HG03108 (cell line): ENCODE data around the gene CEP72.
"Not testable (repeated sequence)": the region's sequence is repeated elsewhere in the genome, so short reads cannot be mapped to it uniquely, and the experiment has no call there.

Source experiments
- ATAC-seq: cut with Tn5 transposase; IDR thresholded peaks from one replicate; pipeline ENCODE4 v1.9.1; 2021; ENCODE audit warnings: moderate library complexity; ENCODE audit not compliant: unreplicated experiment

The CEP72 gene

DNA sequence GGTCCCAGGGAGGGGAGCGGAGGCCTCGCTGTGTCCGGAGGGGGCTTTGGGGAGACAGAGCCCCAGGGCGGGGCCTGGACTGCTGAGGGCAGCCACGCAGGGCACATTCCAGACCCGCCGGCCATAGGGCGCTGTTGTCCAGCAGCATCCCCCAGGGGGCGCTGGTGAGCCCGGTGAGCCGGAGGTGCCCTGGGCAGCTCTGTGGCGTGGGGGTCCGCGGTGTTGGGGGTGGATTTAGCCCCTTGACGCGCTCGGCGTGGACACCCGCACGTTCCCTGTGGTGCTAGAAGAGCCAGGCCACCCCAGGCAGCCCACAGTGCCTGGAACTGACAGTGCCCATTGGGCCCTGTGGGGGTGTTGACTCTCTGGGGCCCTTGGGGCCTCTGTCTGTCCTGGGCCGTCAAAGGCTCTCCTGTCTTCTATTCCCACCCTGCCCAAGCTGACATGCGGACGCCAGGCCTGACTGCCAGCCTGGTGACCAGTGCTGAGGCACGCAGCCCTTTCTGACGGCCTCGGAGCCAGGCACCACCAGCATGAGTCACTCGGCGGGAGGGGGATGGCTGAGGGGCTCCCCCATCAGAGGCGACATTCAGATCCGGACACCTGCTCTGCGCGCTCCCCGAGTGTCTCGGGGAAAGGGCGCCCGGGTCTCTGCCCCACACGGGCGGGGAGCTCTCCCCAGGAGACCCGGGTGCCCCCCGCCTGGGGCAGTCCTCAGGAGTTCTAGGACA, 57.1 kb downstream of the CEP72 start:
- ATAC-seq, result no peak

GRCh38 chr5:669842-670395, 57.8 kb downstream of the CEP72 start:
- no peak for ATAC-seq

DNA sequence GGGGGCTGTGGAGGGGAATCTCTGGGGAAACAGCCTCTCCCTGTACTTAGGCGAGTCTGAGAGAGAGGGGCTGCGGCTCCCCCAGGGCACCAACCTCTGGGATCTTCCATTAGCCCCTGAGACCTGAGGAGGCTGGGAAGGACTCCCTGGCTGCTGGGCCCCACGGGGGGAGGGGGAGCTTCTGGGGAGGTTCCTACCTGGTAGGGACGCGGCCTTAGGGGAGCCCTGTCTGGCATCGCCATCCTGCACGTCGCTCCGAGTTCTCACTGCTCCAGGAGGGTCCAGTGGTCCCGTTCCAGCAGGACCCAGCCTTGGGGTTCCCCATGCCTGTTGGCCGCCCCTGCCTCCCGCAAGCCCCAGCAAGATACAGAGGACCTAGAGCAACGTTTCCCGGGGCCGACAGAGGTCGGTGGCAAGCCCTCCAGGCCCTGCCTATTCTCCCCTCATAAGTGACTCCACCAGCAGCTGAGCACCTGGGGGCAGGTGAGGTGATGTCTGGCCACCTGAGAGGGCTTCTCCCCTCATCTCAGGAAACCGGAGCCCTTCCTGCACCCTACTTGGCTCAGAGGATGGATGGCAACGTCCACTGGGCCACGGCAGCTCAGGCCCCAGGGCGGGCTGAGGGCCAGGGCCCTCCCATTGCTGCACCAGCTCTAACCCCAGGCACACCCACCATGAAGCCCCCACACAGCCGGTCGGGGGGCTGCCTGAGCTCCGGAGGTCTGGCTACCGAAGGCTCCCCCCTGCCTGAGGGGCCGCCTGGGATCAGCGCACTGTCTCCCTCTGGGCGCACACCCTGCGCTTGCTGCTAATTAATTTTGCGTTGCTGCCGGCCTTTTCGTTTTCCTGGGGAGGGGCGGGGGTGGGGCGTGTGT, 58.5 kb downstream of the CEP72 start:
- no peak for ATAC-seq

GRCh38 chr5:671459-672328, 59.6 kb downstream of the CEP72 start:
- no peak for ATAC-seq

GRCh38 chr5:672329-673160, 60.4 kb downstream of the CEP72 start:
- ATAC-seq, result no peak

GRCh38 chr5:673161-673830, 61.2 kb downstream of the CEP72 start:
- ATAC-seq, result no peak

- no peak for ATAC-seq
Observed at GRCh38 chr5:673831-674629, 61.9 kb downstream of the CEP72 start.

GRCh38 chr5:674630-675011, 62.5 kb downstream of the CEP72 start:
- no peak for ATAC-seq

- ATAC-seq, result no peak
Observed at GRCh38 chr5:675111-675870, 63.2 kb downstream of the CEP72 start.

DNA sequence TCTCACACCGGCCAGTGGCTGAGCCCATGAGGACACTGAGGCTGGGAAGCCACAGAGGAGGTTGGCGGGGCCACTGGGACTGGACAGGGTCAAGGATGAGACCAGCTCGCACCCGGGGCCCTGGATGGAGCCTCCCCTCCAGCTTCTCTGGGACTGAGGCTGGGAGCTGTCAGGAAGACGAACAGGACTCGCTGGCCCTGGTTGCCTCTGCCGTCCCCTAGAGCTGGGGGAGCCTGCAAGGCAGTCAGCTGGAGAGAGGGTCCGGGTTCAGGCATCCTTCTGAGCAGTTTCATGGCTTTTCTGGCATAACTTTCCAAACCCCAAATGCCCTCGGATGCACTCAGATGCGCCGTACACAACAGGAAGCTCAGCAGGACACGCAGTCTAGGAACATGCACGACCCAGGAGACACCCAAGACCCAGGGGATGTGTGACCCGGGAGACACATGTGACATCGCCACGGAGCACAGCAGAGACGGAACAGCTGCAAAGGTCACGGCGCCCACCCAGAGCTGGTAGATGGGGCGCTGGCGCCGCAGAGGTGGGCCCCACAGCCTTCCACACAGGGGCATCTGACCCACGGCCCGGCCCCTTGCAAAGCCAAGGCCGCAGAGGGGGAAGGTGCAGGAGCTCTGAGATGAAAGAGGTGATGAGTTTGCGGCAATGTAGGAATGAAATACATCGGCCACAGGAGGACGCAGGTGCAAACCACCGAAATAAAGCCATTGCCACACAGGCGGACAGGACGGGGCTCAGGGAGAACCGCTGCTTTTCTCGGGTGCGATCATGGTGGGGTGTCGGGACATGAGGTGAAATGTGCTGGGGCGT, 63.9 kb downstream of the CEP72 start:
- ATAC-seq, result no peak

DNA sequence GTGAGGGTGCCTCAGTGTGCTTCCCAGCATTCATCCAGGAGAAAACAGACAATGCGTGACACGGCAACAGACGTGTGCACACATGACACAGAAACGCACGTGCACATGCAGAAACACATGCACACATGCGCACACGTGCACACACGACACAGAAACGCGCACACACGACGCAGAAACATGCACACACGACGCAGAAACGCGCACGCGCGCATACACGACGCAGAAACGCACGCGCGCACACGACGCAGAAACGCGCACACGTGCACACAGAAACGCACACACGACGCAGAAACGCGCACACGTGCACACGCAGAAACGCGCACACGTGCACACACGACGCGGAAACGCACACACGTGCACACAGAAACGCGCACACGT, 64.5 kb downstream of the CEP72 start:
- ATAC-seq, result no peak

- no peak for ATAC-seq
Observed at GRCh38 chr5:677131-678101, 65.3 kb downstream of the CEP72 start.

GRCh38 chr5:678521-678920, 66.4 kb downstream of the CEP72 start:
- not testable (repeated sequence) for ATAC-seq

DNA sequence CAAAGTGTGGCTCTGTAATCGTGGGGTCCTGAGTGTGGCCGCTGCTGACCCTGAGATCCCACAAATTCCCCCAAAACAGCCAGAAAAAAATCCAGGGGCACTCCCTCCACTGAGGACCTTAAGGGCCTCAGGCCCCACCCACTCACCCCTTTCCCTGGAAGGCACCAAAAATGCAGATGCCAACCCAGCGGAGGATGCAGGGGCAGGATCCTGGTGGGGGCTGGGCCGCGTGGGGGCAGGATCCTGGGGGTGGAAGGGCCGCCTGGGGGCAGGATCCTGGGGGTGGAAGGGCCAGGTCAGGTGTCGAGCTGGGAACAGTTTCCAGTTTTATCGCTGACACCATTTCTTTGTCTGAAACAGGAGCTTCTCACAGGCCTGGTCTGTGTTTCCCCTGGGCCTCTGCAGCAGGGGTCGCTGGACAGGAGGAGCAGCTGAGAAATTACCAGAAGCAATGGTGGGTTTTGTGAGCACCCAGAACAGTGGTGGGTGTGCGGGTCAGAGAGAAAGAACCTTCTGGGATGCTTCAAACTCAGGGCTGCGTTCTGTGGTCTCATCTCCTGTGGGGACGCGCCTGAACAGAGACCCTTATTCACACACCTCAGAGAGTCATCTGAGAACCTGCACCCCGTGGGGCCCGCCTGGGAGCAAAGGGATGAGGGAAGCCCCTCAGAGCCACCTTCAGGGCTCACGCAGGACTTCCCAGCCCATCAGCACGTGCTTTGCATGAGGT, 67.2 kb downstream of the CEP72 start:
- ATAC-seq, result not testable (repeated sequence)

DNA sequence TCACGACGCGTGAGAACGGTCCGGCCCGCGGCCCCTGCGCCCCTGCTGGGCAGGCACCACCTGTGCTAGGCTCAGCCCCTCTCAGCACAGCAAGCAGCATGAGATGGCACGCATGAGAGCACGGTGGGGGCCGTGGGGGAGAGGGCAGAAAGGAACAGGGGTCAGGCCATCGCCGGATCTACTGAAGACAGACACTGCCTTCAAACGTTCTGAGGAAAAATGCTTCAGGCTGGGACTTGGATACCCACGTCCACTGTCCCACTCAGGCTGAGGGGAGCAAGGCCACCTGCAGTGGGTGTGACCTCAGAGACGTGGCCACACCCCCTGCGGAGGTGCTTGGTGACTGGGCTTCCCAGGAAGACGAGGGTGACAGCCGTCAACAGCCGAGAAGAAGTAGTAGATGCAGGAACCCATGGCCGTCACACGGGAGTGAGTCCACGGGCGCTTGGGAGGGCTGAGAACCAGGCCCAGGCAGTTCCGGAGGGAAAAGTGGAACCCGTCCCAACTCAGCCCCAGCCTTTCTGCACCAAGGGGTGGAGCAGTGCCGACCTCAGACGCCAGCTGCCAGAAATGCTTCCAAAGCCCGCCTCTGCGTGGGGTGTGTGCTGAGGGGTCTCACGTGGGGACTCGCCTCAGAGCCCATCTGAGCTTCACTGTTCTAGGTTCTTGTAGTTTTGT, 68.1 kb downstream of the CEP72 start:
- ATAC-seq, result not testable (repeated sequence)
